ENCODE results near the gene CCR4.
A peak's percentile ranks its signal among the peaks of the same experiment; 100 is the strongest.
"Not testable (repeated sequence)": the region's sequence is repeated elsewhere in the genome, so short reads cannot be mapped to it uniquely, and the experiment has no call there.

Gene CCR4

DNA sequence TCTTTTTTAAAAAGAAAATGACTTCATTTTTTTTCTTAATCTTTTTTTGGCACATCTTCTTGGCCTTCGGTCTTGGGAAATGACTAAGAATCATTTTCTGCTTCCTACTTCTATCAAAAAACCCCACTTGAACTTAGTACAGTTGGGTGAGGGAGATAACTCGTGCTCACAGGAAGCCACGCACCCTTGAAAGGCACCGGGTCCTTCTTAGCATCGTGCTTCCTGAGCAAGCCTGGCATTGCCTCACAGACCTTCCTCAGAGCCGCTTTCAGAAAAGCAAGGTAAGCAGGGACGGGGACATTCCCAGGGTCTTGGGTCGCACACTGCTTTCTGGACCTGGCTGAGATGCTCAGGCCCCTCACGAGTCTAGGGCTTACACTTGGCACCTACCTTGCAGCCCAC, at the start of gene CCR4:
Gene CCR4 (plus strand): TSS at position 235 of the 402 bp plus-strand sequence. CDS start 1,779 bp downstream, outside the sequence.
- no peak for DNase-seq

DNA sequence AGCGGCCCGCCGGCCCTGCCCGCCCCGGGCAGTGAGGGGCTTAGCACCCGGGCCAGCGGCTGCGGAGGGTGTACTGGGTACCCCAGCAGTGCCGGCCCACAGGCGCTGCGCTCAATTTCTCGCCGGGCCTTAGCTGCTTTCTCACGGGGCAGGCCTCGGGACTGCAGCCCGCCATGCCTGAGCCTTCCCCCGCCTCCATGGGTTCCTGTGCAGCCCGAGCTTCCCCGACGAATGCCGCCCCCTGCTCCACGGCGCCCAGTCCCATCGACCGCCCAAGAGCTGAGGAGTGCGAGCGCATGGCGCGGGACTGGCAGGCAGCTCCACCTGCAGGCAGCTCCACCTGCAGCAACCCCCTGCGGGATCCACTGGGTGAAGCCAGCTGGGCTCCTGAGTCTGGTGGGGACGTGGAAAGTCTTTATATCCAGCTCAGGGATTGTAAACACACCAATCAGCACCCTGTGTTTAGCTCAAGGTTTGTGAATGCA, 48.5 kb upstream of the CCR4 start:
- DNase-seq = not testable (repeated sequence)

DNA sequence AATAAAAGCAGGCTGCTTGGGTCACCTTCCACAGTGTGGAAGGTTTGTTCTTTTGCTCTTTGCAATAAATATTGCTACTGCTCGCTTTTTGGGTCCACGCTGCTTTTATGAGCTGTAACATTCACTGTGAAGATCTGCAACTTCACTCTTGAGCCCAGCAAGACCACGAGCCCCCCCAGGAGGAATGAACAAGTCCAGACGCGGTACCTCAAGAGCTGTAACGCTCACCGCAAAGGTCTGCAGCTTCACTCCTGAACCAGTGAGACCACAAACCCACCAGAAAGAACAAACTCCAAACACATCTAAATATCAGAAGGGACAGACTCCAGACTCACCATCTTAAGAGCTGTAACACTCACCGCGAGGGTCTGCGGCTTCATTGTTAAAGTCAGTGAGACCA, 47.5 kb upstream of the CCR4 start:
- DNase-seq = no peak

DNA sequence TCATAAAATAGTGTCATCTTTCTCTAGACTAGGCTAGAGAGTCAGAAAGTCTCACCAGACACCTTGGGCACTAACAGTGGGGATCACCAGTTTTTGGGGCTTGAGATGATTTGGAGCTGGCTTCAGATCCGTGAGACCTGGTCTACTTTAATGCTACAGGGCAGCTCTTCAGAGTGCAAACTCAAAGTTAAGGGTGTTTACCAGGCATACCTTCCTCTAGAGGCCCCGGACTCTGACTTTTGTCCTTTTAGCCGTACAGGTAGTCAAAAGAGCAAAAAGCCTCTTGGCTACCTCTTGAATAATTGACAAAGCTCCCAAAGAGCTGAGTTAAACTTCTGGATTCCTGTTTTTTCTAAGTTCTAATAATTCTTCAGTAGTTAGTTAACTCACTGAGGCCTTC, 41.4 kb upstream of the CCR4 start:
- DNase-seq = no peak

- DNase-seq = no peak
Measured at GRCh38 chr3:32910954-32911353, 40.5 kb upstream of the CCR4 start.

GRCh38 chr3:32912046-32912445, 39.4 kb upstream of the CCR4 start:
- DNase-seq = no peak

GRCh38 chr3:32913790-32914446, 37.5 kb upstream of the CCR4 start:
- DNase-seq = no peak

DNA sequence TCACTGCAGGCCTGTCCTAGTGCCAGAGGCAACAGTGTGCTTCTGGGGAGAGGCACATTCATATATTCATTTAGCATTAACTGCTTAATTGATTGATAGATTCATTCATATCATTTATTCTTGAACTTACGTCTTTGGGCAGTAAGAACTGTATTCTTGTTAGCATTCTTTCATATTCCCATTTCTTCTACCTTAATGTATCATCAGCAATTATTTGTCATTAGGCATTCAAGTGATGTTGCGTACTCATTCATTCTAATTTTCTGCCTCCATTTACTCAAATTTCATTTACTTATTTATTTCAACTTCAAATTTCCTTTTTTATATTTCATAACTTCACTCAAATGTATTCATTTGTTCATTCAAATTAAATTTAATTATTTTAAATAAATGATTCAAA, 31.5 kb upstream of the CCR4 start:
- no peak for DNase-seq

- no peak for DNase-seq
Measured at GRCh38 chr3:32922078-32922477, 29.4 kb upstream of the CCR4 start.

GRCh38 chr3:32930161-32930560, 21.3 kb upstream of the CCR4 start:
- DNase-seq = no peak

DNA sequence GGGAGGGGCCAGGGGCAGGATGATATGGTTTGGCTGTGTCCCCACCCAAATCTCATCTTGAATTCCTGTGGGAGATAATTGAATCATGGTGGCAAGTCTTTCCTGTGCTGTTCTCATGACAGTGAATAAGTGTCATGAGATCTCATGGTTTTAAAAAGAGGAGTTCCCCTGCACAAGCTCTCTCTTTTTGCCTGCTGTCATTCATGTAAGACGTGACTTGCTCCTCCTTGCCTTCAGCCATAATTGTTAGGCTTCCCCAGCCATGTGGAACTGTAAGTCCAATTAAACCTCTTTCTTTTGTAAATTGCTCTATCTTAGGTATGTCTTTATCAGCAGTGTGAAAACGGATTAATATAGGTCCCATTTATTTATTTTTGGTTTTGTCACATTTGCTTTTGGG, 20.2 kb upstream of the CCR4 start:
- not testable (repeated sequence) for DNase-seq

DNA sequence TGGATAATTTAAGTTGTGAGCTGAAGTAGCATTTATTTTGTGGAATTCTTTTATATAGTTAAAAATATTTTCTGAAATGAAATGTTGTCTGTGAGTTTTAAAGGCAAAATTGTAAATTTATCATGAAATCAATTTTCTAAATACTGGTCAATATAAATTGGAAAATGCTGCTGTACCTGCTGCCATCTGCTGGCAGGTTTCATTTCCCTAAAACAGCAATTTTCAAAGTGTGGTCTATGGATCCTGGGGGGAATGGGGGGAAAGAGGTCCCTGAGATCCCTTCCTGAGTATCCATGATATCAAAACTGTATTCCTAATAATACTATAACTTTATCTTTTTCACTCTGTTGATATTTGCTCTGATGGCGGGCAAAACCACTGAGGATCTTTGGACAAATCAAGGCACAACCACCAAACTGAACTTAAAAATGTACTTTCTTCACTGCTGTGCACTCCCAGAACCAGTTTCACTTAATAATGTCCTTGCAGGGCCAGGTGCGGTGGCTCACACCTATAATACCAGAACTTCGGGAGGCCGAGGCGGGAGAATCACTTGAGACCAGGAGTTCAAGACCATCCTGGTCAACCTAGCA, 17.2 kb upstream of the CCR4 start:
- no peak for DNase-seq

DNA sequence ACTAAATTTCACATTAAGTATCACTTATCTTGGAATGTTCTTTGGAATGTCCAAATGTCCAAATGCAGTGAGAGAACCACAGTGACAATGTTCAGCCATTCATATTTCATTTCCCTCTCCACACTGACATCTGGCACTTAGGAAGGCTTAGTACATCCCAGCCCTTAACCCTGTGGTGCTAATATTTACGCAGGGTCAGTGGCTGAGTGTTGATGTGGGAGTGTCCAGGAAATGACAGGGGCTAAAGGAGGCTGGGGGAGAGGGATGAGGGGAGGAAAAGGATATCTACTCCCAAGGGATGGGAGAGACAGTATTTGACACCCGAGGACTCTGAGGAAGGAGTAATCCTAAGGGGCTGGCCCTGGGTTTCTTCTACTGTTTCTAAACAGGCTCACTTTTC, 14.1 kb upstream of the CCR4 start:
- DNase-seq = peak; percentile 3

- not testable (repeated sequence) for DNase-seq
Measured at GRCh38 chr3:32939531-32940284, 11.7 kb upstream of the CCR4 start.

GRCh38 chr3:32940726-32941125, 10.7 kb upstream of the CCR4 start:
- no peak for DNase-seq

- DNase-seq = no peak
Measured at GRCh38 chr3:32945136-32945535, 6.3 kb upstream of the CCR4 start.

DNA sequence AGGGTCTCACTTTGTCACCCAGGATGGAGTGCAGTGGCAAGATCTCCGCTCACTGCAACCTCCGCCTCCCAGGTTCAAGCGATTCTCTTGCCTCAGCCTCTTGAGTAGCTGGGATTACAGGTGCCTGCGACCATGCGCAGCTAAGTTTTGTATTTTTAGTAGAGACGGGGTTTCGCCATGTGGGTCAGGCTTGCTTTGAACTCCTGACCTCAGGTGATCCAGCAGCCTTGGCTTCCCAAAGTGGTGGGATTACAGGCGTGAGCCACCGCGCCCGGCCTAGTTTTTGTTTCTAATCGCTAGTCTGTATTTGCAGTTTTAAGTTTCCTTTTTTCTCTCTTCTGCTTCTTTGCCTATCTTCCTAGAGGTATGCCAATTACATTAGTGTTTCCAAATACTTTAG, 5.8 kb upstream of the CCR4 start:
- not testable (repeated sequence) for DNase-seq

GRCh38 chr3:32946973-32947788, 4.3 kb upstream of the CCR4 start:
- no peak for DNase-seq

- peak; percentile 61 for DNase-seq
Measured at GRCh38 chr3:32947789-32948238, 3.6 kb upstream of the CCR4 start.

- no peak for DNase-seq
Measured at GRCh38 chr3:32948625-32949445, 2.6 kb upstream of the CCR4 start.

GRCh38 chr3:32950516-32950915, 928 bp upstream of the CCR4 start:
- DNase-seq = no peak

All from NCI-H748 treated with DMSO at 0.1 percent for 48 hours (cell line).